A673 (cell line): ENCODE measurements around the gene PAM16.

Experiments
- EZH2 ChIP-seq: fragments of 200-600 bp; sonication (generic); IDR thresholded peaks from 2 replicates; pipeline ENCODE4 v1.6.1; 2017; ENCODE audit warnings: borderline replicate concordance, low read depth, mild to moderate bottlenecking, mixed read lengths, antibody characterized with exemption, low read length; ENCODE audit not compliant: poor library complexity, severe bottlenecking
- TF ChIP-seq, protein P1 (sequence below): fragments of 300-800, 200-600 bp; sonication (generic); conservative IDR thresholded peaks from 2 replicates; pipeline ENCODE4 v1.5.1; 2017; ENCODE audit warnings: low read depth, mild to moderate bottlenecking, antibody characterized with exemption, low read length, moderate library complexity, mixed read lengths

DNA sequence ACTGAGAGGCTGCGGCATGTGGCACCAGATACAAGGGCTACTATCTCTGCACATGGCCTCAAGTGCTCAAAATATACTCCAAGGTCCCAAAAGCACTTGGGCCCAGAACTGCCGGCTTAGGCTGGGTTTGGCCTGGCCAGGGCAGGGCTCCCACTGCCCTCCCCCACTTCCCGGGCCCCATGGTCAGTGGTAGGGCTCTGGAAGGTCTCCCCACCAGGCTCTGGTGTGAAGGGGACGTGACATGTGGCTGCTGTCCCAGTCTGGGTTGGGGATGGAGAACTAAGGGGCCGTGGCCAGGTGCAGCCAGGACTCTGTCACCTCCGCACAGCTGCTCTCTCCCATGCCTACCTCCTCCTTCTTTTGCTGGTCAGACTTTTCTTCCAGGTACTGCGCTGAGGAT lies 5.7 kb upstream of the PAM16 start:
- TF ChIP-seq, protein P1, sequence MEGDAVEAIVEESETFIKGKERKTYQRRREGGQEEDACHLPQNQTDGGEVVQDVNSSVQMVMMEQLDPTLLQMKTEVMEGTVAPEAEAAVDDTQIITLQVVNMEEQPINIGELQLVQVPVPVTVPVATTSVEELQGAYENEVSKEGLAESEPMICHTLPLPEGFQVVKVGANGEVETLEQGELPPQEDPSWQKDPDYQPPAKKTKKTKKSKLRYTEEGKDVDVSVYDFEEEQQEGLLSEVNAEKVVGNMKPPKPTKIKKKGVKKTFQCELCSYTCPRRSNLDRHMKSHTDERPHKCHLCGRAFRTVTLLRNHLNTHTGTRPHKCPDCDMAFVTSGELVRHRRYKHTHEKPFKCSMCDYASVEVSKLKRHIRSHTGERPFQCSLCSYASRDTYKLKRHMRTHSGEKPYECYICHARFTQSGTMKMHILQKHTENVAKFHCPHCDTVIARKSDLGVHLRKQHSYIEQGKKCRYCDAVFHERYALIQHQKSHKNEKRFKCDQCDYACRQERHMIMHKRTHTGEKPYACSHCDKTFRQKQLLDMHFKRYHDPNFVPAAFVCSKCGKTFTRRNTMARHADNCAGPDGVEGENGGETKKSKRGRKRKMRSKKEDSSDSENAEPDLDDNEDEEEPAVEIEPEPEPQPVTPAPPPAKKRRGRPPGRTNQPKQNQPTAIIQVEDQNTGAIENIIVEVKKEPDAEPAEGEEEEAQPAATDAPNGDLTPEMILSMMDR = no peak
- TF ChIP-seq EZH2 = no peak
